ENCODE results near the gene RTP5. TPM values are rescaled to one million over a fixed set of nuclear protein-coding genes. Genes with fewer than 3 reads are reported as not detected.

The RTP5 gene
- total and polyA plus RNA-seq, 8 donors = 0.10 to 0.43 TPM; not detected in 6

DNA sequence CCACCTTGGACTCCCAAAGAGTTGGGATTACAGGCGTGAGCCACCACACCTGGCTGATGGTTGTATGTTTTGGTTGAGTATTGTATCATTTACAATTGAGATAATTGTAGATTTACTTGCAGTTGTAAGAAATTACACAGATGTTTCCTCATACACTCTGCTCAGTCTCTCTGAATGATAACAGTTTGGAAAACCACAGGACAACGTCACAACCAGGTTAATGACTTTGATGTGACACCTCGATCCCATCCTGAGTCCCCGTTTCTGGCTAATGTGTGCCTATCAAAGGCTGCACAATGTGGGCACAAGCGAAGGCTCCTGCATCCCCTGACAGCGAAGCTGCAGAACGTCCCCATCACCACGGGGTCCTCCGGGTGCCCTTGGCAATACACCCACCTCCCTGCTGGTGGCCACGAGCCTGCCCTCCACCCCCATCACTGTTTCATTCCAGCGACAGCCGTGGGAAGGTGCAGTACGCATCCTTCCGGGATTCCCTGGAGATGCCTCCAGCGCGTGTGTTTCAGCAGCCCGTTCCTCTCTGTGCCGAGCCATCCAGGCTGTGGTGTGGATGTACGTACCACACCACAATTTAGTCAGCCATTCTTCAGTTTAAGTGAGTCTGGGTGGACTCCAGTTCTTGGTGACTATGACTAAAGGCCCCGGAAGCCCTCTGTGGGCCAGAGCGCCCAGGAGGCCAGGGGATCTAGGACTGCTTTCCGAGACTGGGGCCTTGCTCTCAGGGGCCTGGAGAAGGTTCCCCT, 6.6 kb upstream of the RTP5 start:
- Histone ChIP-seq H3K9me3 (no peaks in the 10 kb centered on the region), H3K27me3 (peaks cover 3 to 92% (median 38%) of the 10 kb centered on the region in 3 donors), H3K4me3 (peak overlapping the region in 1 of 4 donors; percentile 27), H3K4me1 (peaks cover 7 to 31% (median 20%) of the 10 kb centered on the region in 4 donors), H3K36me3 (no peaks in the 10 kb centered on the region), H3K27ac (peak overlapping the region in 3 of 5 donors; percentile 28 to 41 (median 33))
- intact Hi-C loops (cut with DNase I; ENCODE audit: low total_unique reads) = no loop called here
- WGBS, 5 donors = 77 to 90% (median 79%) methylated on average over 19 to 22 of the region's 22 CpGs
- no peak for TF ChIP-seq POLR2AphosphoS5 (IDR thresholded peaks at IDR 0.05)
- TF ChIP-seq POLR2A (IDR thresholded peaks at IDR 0.05) = no peak
- TF ChIP-seq EP300 (IDR thresholded peaks at IDR 0.05) = no peak
- TF ChIP-seq, protein P1, sequence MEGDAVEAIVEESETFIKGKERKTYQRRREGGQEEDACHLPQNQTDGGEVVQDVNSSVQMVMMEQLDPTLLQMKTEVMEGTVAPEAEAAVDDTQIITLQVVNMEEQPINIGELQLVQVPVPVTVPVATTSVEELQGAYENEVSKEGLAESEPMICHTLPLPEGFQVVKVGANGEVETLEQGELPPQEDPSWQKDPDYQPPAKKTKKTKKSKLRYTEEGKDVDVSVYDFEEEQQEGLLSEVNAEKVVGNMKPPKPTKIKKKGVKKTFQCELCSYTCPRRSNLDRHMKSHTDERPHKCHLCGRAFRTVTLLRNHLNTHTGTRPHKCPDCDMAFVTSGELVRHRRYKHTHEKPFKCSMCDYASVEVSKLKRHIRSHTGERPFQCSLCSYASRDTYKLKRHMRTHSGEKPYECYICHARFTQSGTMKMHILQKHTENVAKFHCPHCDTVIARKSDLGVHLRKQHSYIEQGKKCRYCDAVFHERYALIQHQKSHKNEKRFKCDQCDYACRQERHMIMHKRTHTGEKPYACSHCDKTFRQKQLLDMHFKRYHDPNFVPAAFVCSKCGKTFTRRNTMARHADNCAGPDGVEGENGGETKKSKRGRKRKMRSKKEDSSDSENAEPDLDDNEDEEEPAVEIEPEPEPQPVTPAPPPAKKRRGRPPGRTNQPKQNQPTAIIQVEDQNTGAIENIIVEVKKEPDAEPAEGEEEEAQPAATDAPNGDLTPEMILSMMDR (IDR thresholded peaks at IDR 0.05) = no peak
- DNase-seq = no peak

DNA sequence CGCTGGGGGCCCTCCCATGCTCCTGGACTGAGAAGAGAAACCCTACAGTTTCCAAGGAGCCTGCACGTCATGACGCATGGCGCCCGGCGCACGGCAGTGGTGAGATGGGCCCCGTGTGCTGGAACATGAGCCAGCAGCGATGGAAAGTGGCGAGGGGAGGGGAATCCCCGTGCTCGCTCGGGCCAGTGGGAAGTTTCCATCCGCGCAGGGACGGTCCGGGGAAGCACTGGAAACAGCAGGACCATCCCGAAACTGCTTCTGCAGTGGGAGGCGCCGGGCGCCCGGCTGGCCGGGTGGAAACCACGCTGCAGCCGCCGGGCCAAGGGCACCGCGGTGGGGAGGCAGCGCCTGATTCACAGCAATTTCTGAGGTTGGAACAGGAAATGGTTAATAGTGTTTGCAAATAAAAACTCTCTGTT, 6.0 kb upstream of the RTP5 start:
- TF ChIP-seq POLR2A (IDR thresholded peaks at IDR 0.05) (no peak), POLR2AphosphoS5 (IDR thresholded peaks at IDR 0.05) (no peak), EP300 (IDR thresholded peaks at IDR 0.05) (no peak)
- TF ChIP-seq, protein P1 (IDR thresholded peaks at IDR 0.05) = no peak
- Histone ChIP-seq H3K36me3 (no peaks in the 10 kb centered on the region), H3K4me3 (peak overlapping the region in 2 of 4 donors; percentile 5 to 27), H3K27me3 (peaks cover 3 to 95% (median 38%) of the 10 kb centered on the region in 3 donors), H3K9me3 (no peaks in the 10 kb centered on the region), H3K27ac (peak overlapping the region in 3 of 5 donors; percentile 28 to 41 (median 33)), H3K4me1 (peaks cover 7 to 37% (median 20%) of the 10 kb centered on the region in 4 donors)
- 12 to 32% (median 26%) methylated on average over 23 to 29 of the region's 29 CpGs for WGBS, 5 donors
- intact Hi-C loops (cut with DNase I; ENCODE audit: low total_unique reads) = no loop called here
- DNase-seq = peak in 1 of 2 donors; percentile 68

DNA sequence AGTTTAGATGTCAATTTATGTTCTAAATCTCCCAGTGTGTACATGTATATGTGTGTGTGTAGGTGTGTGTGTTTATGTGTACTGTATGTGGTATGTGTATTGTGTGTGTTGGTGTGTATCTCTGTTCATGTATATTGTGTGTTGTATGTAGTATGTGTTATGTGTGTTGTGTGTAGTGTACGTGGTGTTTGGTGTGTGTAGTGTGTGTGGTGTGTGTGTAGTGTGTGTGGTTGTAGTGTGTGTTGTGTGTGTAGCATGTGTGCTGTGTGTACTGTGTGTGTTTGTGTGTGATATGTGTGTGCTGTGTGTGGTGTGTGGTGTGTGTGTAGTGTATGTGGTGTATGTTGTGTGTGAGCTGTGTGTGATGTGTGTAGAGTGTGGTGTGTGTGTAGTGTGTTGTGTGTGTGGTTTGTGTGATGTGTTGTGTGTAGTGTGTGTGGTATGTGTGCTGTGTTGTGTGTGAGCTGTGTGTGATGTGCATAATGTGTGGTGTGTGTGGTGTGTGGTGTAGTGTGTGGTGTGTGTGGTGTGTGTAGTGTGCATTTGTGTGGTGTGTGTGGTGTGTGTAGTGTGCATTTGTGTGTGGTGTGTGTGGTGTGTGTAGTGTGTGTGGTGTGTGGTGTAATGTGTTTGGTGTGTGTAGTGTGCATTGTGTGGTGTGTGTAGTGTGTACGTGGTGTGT, 5.2 kb upstream of the RTP5 start:
- TF ChIP-seq EP300 (IDR thresholded peaks at IDR 0.05) = no peak
- TF ChIP-seq, protein P1 (IDR thresholded peaks at IDR 0.05) = no peak
- no peak for TF ChIP-seq POLR2AphosphoS5 (IDR thresholded peaks at IDR 0.05)
- TF ChIP-seq POLR2A (IDR thresholded peaks at IDR 0.05) = no peak
- no peak for DNase-seq
- Histone ChIP-seq H3K9me3 (no peaks in the 10 kb centered on the region), H3K4me3 (no peak overlapping the region), H3K27me3 (peaks cover 3 to 95% (median 42%) of the 10 kb centered on the region in 3 donors), H3K36me3 (no peaks in the 10 kb centered on the region), H3K4me1 (peaks cover 7 to 36% (median 15%) of the 10 kb centered on the region in 4 donors), H3K27ac (no peak overlapping the region)
- 71 to 92% (median 91%) methylated on average over 2 of the region's 2 CpGs for WGBS, 5 donors
- intact Hi-C loops (cut with DNase I; ENCODE audit: low total_unique reads) = no loop called here

DNA sequence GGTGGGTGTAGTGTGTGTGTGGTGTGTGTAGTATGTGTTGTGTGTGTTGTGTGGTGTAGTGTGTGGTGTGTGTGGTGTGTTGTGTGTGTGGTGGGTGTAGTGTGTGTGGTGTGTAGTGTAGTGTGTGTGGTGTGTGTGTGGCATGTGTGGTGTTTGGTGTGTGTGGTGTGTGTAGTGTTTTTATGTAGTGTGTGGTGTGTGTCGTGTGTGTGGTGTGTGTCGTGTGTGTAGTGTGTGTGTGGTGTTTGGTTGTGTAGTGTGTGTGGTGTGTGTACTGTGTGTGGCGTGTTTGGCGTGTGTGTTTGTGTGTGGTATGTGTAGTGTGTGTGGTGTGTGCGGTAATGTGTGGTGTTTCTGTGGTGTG, 4.7 kb upstream of the RTP5 start:
- H3K4me1 ChIP-seq = peaks cover 2 to 31% (median 10%) of the 10 kb centered on the region in 4 donors
- intact Hi-C loops (cut with DNase I; ENCODE audit: low total_unique reads) = no loop called here
- no peak overlapping the region for H3K27ac ChIP-seq
- no peak overlapping the region for H3K4me3 ChIP-seq
- no peak for DNase-seq
- peaks cover 3 to 95% (median 42%) of the 10 kb centered on the region in 3 donors for H3K27me3 ChIP-seq
- TF ChIP-seq EP300 (IDR thresholded peaks at IDR 0.05) = no peak
- TF ChIP-seq POLR2AphosphoS5 (IDR thresholded peaks at IDR 0.05) = no peak
- TF ChIP-seq POLR2A (IDR thresholded peaks at IDR 0.05) = peak in 2 of 4 donors; percentile 5 to 57
- no peaks in the 10 kb centered on the region for H3K9me3 ChIP-seq
- no peaks in the 10 kb centered on the region for H3K36me3 ChIP-seq
- WGBS, 5 donors = 86 to 95% (median 93%) methylated on average over 5 of the region's 5 CpGs
